NT2/D1 (cell line): ENCODE measurements around the gene TDRKH.
"Not testable (repeated sequence)": the region's sequence is repeated elsewhere in the genome, so short reads cannot be mapped to it uniquely, and the experiment has no call there.

Source experiments
- DNase-seq: peaks from one replicate; pipeline ENCODE4 v3.0.0-alpha.2; 2011; ENCODE audit warnings: low read depth, low spot score
- H3K27me3 ChIP-seq: 2 replicates; pipeline ENCODE4 v1.6.0; 2011; ENCODE audit warnings: mild to moderate bottlenecking; ENCODE audit not compliant: insufficient read length, insufficient read depth
- H3K36me3 ChIP-seq: 2 replicates; pipeline ENCODE4 v1.6.1; 2011; ENCODE audit warnings: mild to moderate bottlenecking, low read length, mixed read lengths; ENCODE audit not compliant: insufficient read depth, insufficient read length
- H3K4me1 ChIP-seq: 2 replicates; pipeline ENCODE4 v1.5.1; 2011; ENCODE audit not compliant: insufficient read depth, insufficient read length
- H3K4me3 ChIP-seq: 2 replicates; pipeline ENCODE4 v1.5.1; 2011; ENCODE audit warnings: low read depth; ENCODE audit not compliant: insufficient read length
- H3K9ac ChIP-seq: 2 replicates; pipeline ENCODE4 v1.6.0; 2011; ENCODE audit warnings: low read depth; ENCODE audit not compliant: insufficient read length
- H3K9me3 ChIP-seq: 2 replicates; pipeline ENCODE4 v1.5.1; 2011; ENCODE audit warnings: mild to moderate bottlenecking, low read length; ENCODE audit not compliant: insufficient read depth
- SUZ12 ChIP-seq: IDR thresholded peaks from 2 replicates; pipeline ENCODE4 v1.6.1; 2011; ENCODE audit not compliant: insufficient read length, insufficient read depth; ENCODE audit errors: extremely low read depth
- YY1 ChIP-seq: IDR thresholded peaks from 2 replicates; pipeline ENCODE4 v1.6.1; 2011; ENCODE audit not compliant: insufficient read length, insufficient read depth
- ZNF274 ChIP-seq: IDR thresholded peaks from 2 replicates; pipeline ENCODE4 v1.6.1; 2011; ENCODE audit warnings: mild to moderate bottlenecking, low read depth, low read length

The TDRKH gene

GRCh38 chr1:151773702-151774101 lies 16.6 kb downstream of the TDRKH start:
- Histone ChIP-seq H3K36me3 (peaks cover 4% of the 10 kb centered on the region), H3K4me3 (no peak overlapping the region), H3K4me1 (no peaks in the 10 kb centered on the region), H3K9me3 (peaks cover 9% of the 10 kb centered on the region; the same call in 1 of the 2 replicates), H3K27me3 (no peaks in the 10 kb centered on the region), H3K9ac (no peak overlapping the region)
- TF ChIP-seq SUZ12: no peak
- TF ChIP-seq ZNF274: no peak
- no peak for TF ChIP-seq YY1
- DNase-seq: no peak

- H3K4me1 ChIP-seq, H3K27me3 ChIP-seq, H3K9ac ChIP-seq, H3K4me3 ChIP-seq, H3K9me3 ChIP-seq, DNase-seq, H3K36me3 ChIP-seq: not testable (repeated sequence)
Observed at GRCh38 chr1:151769270-151769669, 21.0 kb downstream of the TDRKH start.

- H3K36me3 ChIP-seq, H3K4me1 ChIP-seq, H3K27me3 ChIP-seq, DNase-seq, H3K4me3 ChIP-seq, H3K9me3 ChIP-seq, H3K9ac ChIP-seq: not testable (repeated sequence)
Observed at GRCh38 chr1:151768351-151769066, 21.8 kb downstream of the TDRKH start.

GRCh38 chr1:151763990-151764389 lies 26.3 kb downstream of the TDRKH start:
- Histone ChIP-seq H3K9me3 (no peaks in the 10 kb centered on the region), H3K9ac (peak overlapping the region; percentile 98), H3K27me3 (no peaks in the 10 kb centered on the region), H3K4me3 (peak overlapping the region; percentile 92), H3K4me1 (no peaks in the 10 kb centered on the region), H3K36me3 (peaks cover 34% of the 10 kb centered on the region)
- DNase-seq: no peak
- TF ChIP-seq SUZ12 (no peak), YY1 (no peak), ZNF274 (no peak)

- Histone ChIP-seq H3K9me3 (no peaks in the 10 kb centered on the region), H3K4me1 (no peaks in the 10 kb centered on the region), H3K36me3 (peaks cover 40% of the 10 kb centered on the region), H3K27me3 (no peaks in the 10 kb centered on the region), H3K4me3 (peak within 1 kb of the TSS; percentile 92), H3K9ac (peak within 1 kb of the TSS; percentile 98)
- peak; percentile 78 for DNase-seq
- TF ChIP-seq YY1 (peak; percentile 91), ZNF274 (no peak), SUZ12 (no peak)
Observed at GRCh38 chr1:151762941-151763921, 27.1 kb downstream of the TDRKH start, which contains the start of gene MRPL9. MRPL9 (minus strand) TSS chr1:151763496; CDS start chr1:151763479, 17 bp downstream.

GRCh38 chr1:151760597-151761385 lies 29.5 kb downstream of the TDRKH start:
- no peak overlapping the region for H3K4me3 ChIP-seq
- H3K9me3 ChIP-seq: no peaks in the 10 kb centered on the region
- H3K36me3 ChIP-seq: peaks cover 62% of the 10 kb centered on the region
- TF ChIP-seq ZNF274 (no peak), SUZ12 (no peak), YY1 (no peak)
- no peak for DNase-seq
- no peaks in the 10 kb centered on the region for H3K27me3 ChIP-seq
- H3K9ac ChIP-seq: no peak overlapping the region
- H3K4me1 ChIP-seq: no peaks in the 10 kb centered on the region

- H3K36me3 ChIP-seq: peaks cover 75% of the 10 kb centered on the region
- H3K4me3 ChIP-seq: no peak overlapping the region
- DNase-seq: no peak
- no peak overlapping the region for H3K9ac ChIP-seq
- H3K4me1 ChIP-seq: no peaks in the 10 kb centered on the region
- TF ChIP-seq SUZ12 (no peak), ZNF274 (no peak), YY1 (no peak)
- H3K9me3 ChIP-seq: no peaks in the 10 kb centered on the region
- no peaks in the 10 kb centered on the region for H3K27me3 ChIP-seq
Observed at GRCh38 chr1:151759241-151759640, 31.1 kb downstream of the TDRKH start.
